ENCODE data around the gene MYH7.
"Not testable (repeated sequence)": the region's sequence is repeated elsewhere in the genome, so short reads cannot be mapped to it uniquely, and the experiment has no call there.

MYH7 gene

GRCh38 chr14:23389871-23390270 is 45.6 kb downstream of the MYH7 start:
- not testable (repeated sequence) for H3K36me3 ChIP-seq (ENCODE audit: control insufficient read depth, insufficient read depth, low read length, severe bottlenecking); DNase-seq (ENCODE audit: low read depth); H3K9ac ChIP-seq (ENCODE audit: low read length); H3K4me3 ChIP-seq (ENCODE audit: low read length); H3K9me3 ChIP-seq (ENCODE audit: control insufficient read depth, low read length); H3K4me1 ChIP-seq (ENCODE audit: control insufficient read depth, insufficient read depth, low read length)
- peaks cover 58% of the 10 kb centered on the region for H3K27me3 ChIP-seq (replicated peaks; ENCODE audit: control insufficient read depth, insufficient read depth, low read length)

- Histone ChIP-seq H3K4me3 (ENCODE audit: low read length) (no peak overlapping the region), H3K4me1 (ENCODE audit: control insufficient read depth, insufficient read depth, low read length) (no peaks in the 10 kb centered on the region), H3K27me3 (replicated peaks; ENCODE audit: control insufficient read depth, insufficient read depth, low read length) (peaks cover 58% of the 10 kb centered on the region), H3K36me3 (ENCODE audit: control insufficient read depth, insufficient read depth, low read length, severe bottlenecking) (no peaks in the 10 kb centered on the region), H3K9ac (ENCODE audit: low read length) (no peak overlapping the region), H3K9me3 (ENCODE audit: control insufficient read depth, low read length) (no peaks in the 10 kb centered on the region)
- no peak for DNase-seq (ENCODE audit: low read depth)
Observed at GRCh38 chr14:23389396-23389795, 46.1 kb downstream of the MYH7 start.

GRCh38 chr14:23388996-23389395 is 46.5 kb downstream of the MYH7 start:
- no peaks in the 10 kb centered on the region for H3K9me3 ChIP-seq (ENCODE audit: control insufficient read depth, low read length)
- no peaks in the 10 kb centered on the region for H3K36me3 ChIP-seq (ENCODE audit: control insufficient read depth, insufficient read depth, low read length, severe bottlenecking)
- no peak overlapping the region for H3K9ac ChIP-seq (ENCODE audit: low read length)
- no peaks in the 10 kb centered on the region for H3K4me1 ChIP-seq (ENCODE audit: control insufficient read depth, insufficient read depth, low read length)
- no peak for DNase-seq (ENCODE audit: low read depth)
- peaks cover 58% of the 10 kb centered on the region for H3K27me3 ChIP-seq (replicated peaks; ENCODE audit: control insufficient read depth, insufficient read depth, low read length)
- no peak overlapping the region for H3K4me3 ChIP-seq (ENCODE audit: low read length)

- no peaks in the 10 kb centered on the region for H3K4me1 ChIP-seq (ENCODE audit: control insufficient read depth, insufficient read depth, low read length)
- no peak overlapping the region for H3K4me3 ChIP-seq (ENCODE audit: low read length)
- H3K27me3 ChIP-seq (replicated peaks; ENCODE audit: control insufficient read depth, insufficient read depth, low read length) = peaks cover 60% of the 10 kb centered on the region
- no peak for DNase-seq (ENCODE audit: low read depth)
- H3K9ac ChIP-seq (ENCODE audit: low read length) = no peak overlapping the region
- no peaks in the 10 kb centered on the region for H3K36me3 ChIP-seq (ENCODE audit: control insufficient read depth, insufficient read depth, low read length, severe bottlenecking)
- no peaks in the 10 kb centered on the region for H3K9me3 ChIP-seq (ENCODE audit: control insufficient read depth, low read length)
Observed at GRCh38 chr14:23387916-23388882, 47.3 kb downstream of the MYH7 start.

- H3K4me3 ChIP-seq (ENCODE audit: low read length) = no peak overlapping the region
- no peaks in the 10 kb centered on the region for H3K4me1 ChIP-seq (ENCODE audit: control insufficient read depth, insufficient read depth, low read length)
- peaks cover 62% of the 10 kb centered on the region for H3K27me3 ChIP-seq (replicated peaks; ENCODE audit: control insufficient read depth, insufficient read depth, low read length)
- H3K9me3 ChIP-seq (ENCODE audit: control insufficient read depth, low read length) = no peaks in the 10 kb centered on the region
- no peak overlapping the region for H3K9ac ChIP-seq (ENCODE audit: low read length)
- no peak for DNase-seq (ENCODE audit: low read depth)
- H3K36me3 ChIP-seq (ENCODE audit: control insufficient read depth, insufficient read depth, low read length, severe bottlenecking) = no peaks in the 10 kb centered on the region
Observed at GRCh38 chr14:23386999-23387398, 48.5 kb downstream of the MYH7 start.

GRCh38 chr14:23386266-23386657 is 49.2 kb downstream of the MYH7 start:
- not testable (repeated sequence) for H3K4me1 ChIP-seq (ENCODE audit: control insufficient read depth, insufficient read depth, low read length); H3K4me3 ChIP-seq (ENCODE audit: low read length); H3K9ac ChIP-seq (ENCODE audit: low read length); H3K36me3 ChIP-seq (ENCODE audit: control insufficient read depth, insufficient read depth, low read length, severe bottlenecking); H3K9me3 ChIP-seq (ENCODE audit: control insufficient read depth, low read length); DNase-seq (ENCODE audit: low read depth)
- H3K27me3 ChIP-seq (replicated peaks; ENCODE audit: control insufficient read depth, insufficient read depth, low read length) = peaks cover 68% of the 10 kb centered on the region

- no peak overlapping the region for H3K9ac ChIP-seq (ENCODE audit: low read length)
- no peaks in the 10 kb centered on the region for H3K36me3 ChIP-seq (ENCODE audit: control insufficient read depth, insufficient read depth, low read length, severe bottlenecking)
- no peak overlapping the region for H3K4me3 ChIP-seq (ENCODE audit: low read length)
- DNase-seq (ENCODE audit: low read depth) = no peak
- peaks cover 68% of the 10 kb centered on the region for H3K27me3 ChIP-seq (replicated peaks; ENCODE audit: control insufficient read depth, insufficient read depth, low read length)
- no peaks in the 10 kb centered on the region for H3K4me1 ChIP-seq (ENCODE audit: control insufficient read depth, insufficient read depth, low read length)
- H3K9me3 ChIP-seq (ENCODE audit: control insufficient read depth, low read length) = no peaks in the 10 kb centered on the region
Observed at GRCh38 chr14:23385642-23386265, 49.7 kb downstream of the MYH7 start.

- no peak for DNase-seq (ENCODE audit: low read depth)
- Histone ChIP-seq H3K9me3 (ENCODE audit: control insufficient read depth, low read length) (no peaks in the 10 kb centered on the region), H3K4me1 (ENCODE audit: control insufficient read depth, insufficient read depth, low read length) (no peaks in the 10 kb centered on the region), H3K4me3 (ENCODE audit: low read length) (no peak overlapping the region), H3K9ac (ENCODE audit: low read length) (no peak overlapping the region), H3K27me3 (replicated peaks; ENCODE audit: control insufficient read depth, insufficient read depth, low read length) (peaks cover 69% of the 10 kb centered on the region), H3K36me3 (ENCODE audit: control insufficient read depth, insufficient read depth, low read length, severe bottlenecking) (no peaks in the 10 kb centered on the region)
Observed at GRCh38 chr14:23385244-23385641, 50.2 kb downstream of the MYH7 start.

- Histone ChIP-seq H3K36me3 (ENCODE audit: control insufficient read depth, insufficient read depth, low read length, severe bottlenecking) (no peaks in the 10 kb centered on the region), H3K4me1 (ENCODE audit: control insufficient read depth, insufficient read depth, low read length) (no peaks in the 10 kb centered on the region), H3K9ac (ENCODE audit: low read length) (no peak overlapping the region), H3K4me3 (ENCODE audit: low read length) (no peak overlapping the region), H3K27me3 (replicated peaks; ENCODE audit: control insufficient read depth, insufficient read depth, low read length) (peaks cover 75% of the 10 kb centered on the region), H3K9me3 (ENCODE audit: control insufficient read depth, low read length) (no peaks in the 10 kb centered on the region)
- DNase-seq (ENCODE audit: low read depth) = no peak
Observed at GRCh38 chr14:23384364-23385080, 50.9 kb downstream of the MYH7 start.

- Histone ChIP-seq H3K4me3 (ENCODE audit: low read length) (no peak overlapping the region), H3K9ac (ENCODE audit: low read length) (no peak overlapping the region), H3K9me3 (ENCODE audit: control insufficient read depth, low read length) (no peaks in the 10 kb centered on the region), H3K27me3 (replicated peaks; ENCODE audit: control insufficient read depth, insufficient read depth, low read length) (peaks cover 79% of the 10 kb centered on the region), H3K36me3 (ENCODE audit: control insufficient read depth, insufficient read depth, low read length, severe bottlenecking) (no peaks in the 10 kb centered on the region), H3K4me1 (ENCODE audit: control insufficient read depth, insufficient read depth, low read length) (no peaks in the 10 kb centered on the region)
- DNase-seq (ENCODE audit: low read depth) = no peak
Observed at GRCh38 chr14:23382731-23383440, 52.6 kb downstream of the MYH7 start.

GRCh38 chr14:23382276-23382675 is 53.2 kb downstream of the MYH7 start:
- DNase-seq (ENCODE audit: low read depth) = no peak
- Histone ChIP-seq H3K36me3 (ENCODE audit: control insufficient read depth, insufficient read depth, low read length, severe bottlenecking) (no peaks in the 10 kb centered on the region), H3K4me3 (ENCODE audit: low read length) (no peak overlapping the region), H3K4me1 (ENCODE audit: control insufficient read depth, insufficient read depth, low read length) (no peaks in the 10 kb centered on the region), H3K9me3 (ENCODE audit: control insufficient read depth, low read length) (no peaks in the 10 kb centered on the region), H3K9ac (ENCODE audit: low read length) (no peak overlapping the region), H3K27me3 (replicated peaks; ENCODE audit: control insufficient read depth, insufficient read depth, low read length) (peaks cover 76% of the 10 kb centered on the region)

All from adipocyte (in vitro differentiated cells).